ENCODE results near the gene GRIK1. TPM values are rescaled to one million over a fixed set of nuclear protein-coding genes. Genes with fewer than 3 reads are reported as not detected.
"Not testable (repeated sequence)": the region's sequence is repeated elsewhere in the genome, so short reads cannot be mapped to it uniquely, and the experiment has no call there.

Gene GRIK1
- total and polyA plus RNA-seq, 2 donors (not counting 1 experiment from before 2014, with no cell fraction given), result not detected

GRCh38 chr21:29606613-29607012 lies 333.2 kb downstream of the GRIK1 start:
- H3K36me3 ChIP-seq (replicated peaks in 1 of 2; ENCODE audit: control extremely low read depth in 1 of 2, control insufficient read depth in 1 of 2, extremely low read depth in 1 of 2, insufficient read depth in 2 of 2, low read length in 1 of 2), result no peaks in the 10 kb centered on the region
- no peak overlapping the region for H3K4me3 ChIP-seq (ENCODE audit: control extremely low read depth in 1 of 5, extremely low read depth in 1 of 5, insufficient read depth in 1 of 5, low read depth in 2 of 5, low read length in 4 of 5)
- H3K9ac ChIP-seq (ENCODE audit: low read length), result no peak overlapping the region
- DNase-seq (no peak), ATAC-seq (ENCODE audit: low read depth) (no peak)
- Mint-ChIP-seq H3K4me3 (no peak overlapping the region), H3K27me3 (no peaks in the 10 kb centered on the region), H3K9me3 (ENCODE audit: insufficient read depth) (no peaks in the 10 kb centered on the region), H3K27ac (no peak overlapping the region), H3K4me1 (no peaks in the 10 kb centered on the region)
- H3K4me2 ChIP-seq (replicated peaks; ENCODE audit: low read depth, low read length, poor library complexity, severe bottlenecking), result no peak overlapping the region
- no peaks in the 10 kb centered on the region for H3K9me3 ChIP-seq (ENCODE audit: control extremely low read depth in 1 of 3, control insufficient read depth in 2 of 3, insufficient read depth in 1 of 3, low read length in 2 of 3)
- intact Hi-C loops (cut with micrococcal nuclease), result no loop called here
- no peaks in the 10 kb centered on the region for H3K27me3 ChIP-seq (replicated peaks in 1 of 4; ENCODE audit: control extremely low read depth in 1 of 4, control insufficient read depth in 3 of 4, insufficient read depth in 4 of 4, low read length in 3 of 4)
- no peak overlapping the region for H3K27ac ChIP-seq (ENCODE audit: low read length in 2 of 2)
- TF ChIP-seq EZH2 (IDR thresholded peaks at IDR 0.05; ENCODE audit: borderline replicate concordance, insufficient read depth, low read depth, low read length, poor library complexity, severe bottlenecking) (no peak), CTCF (IDR thresholded peaks at IDR 0.05) (no peak)
- no peak overlapping the region for H2AFZ ChIP-seq (ENCODE audit: insufficient read depth, low read depth, low read length, poor library complexity, severe bottlenecking)
- no peaks in the 10 kb centered on the region for H4K20me1 ChIP-seq (ENCODE audit: control insufficient read depth, insufficient read depth, low read length, poor library complexity, severe bottlenecking)
- ChIA-PET CTCF (no interaction called here), POLR2A (no interaction called here)
- WGBS (ENCODE audit: insufficient coverage), result no CpG with 5 or more reads among the region's 3 CpGs
- no peaks in the 10 kb centered on the region for H3K4me1 ChIP-seq (ENCODE audit: control insufficient read depth in 2 of 2, insufficient read depth in 2 of 2, low read length in 2 of 2)
- H3K79me2 ChIP-seq (ENCODE audit: control insufficient read depth, insufficient read depth, low read length), result no peaks in the 10 kb centered on the region

DNA sequence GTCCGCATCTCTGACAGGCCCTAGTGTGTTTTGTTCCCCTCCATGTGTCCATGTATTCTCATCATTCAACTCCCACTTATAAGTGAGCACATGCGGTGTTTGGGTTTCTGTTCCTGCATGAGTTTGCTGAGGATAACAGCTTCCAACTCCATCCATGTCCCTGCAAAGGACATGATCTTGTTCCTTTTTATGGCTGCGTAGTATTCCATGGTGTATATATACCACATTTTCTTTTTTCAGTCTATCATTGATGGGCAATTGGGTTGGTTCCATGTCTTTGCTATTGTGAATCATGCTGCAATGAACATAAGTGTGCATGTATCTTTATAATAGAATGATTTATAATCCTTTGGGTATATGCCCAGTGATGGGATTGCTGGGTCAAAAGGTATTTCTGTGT lies 334.6 kb downstream of the GRIK1 start:
- H3K79me2 ChIP-seq (ENCODE audit: control insufficient read depth, insufficient read depth, low read length); POLR2A ChIA-PET; H3K9me3 Mint-ChIP-seq (ENCODE audit: insufficient read depth); H2AFZ ChIP-seq (ENCODE audit: insufficient read depth, low read depth, low read length, poor library complexity, severe bottlenecking); H3K4me1 Mint-ChIP-seq; DNase-seq; intact Hi-C loops (cut with micrococcal nuclease); H3K4me3 ChIP-seq (ENCODE audit: control extremely low read depth in 1 of 5, extremely low read depth in 1 of 5, insufficient read depth in 1 of 5, low read depth in 2 of 5, low read length in 4 of 5); H3K4me1 ChIP-seq (ENCODE audit: control insufficient read depth in 2 of 2, insufficient read depth in 2 of 2, low read length in 2 of 2); H3K27ac Mint-ChIP-seq; H3K4me3 Mint-ChIP-seq; H3K9ac ChIP-seq (ENCODE audit: low read length); H4K20me1 ChIP-seq (ENCODE audit: control insufficient read depth, insufficient read depth, low read length, poor library complexity, severe bottlenecking); H3K36me3 ChIP-seq (replicated peaks in 1 of 2; ENCODE audit: control extremely low read depth in 1 of 2, control insufficient read depth in 1 of 2, extremely low read depth in 1 of 2, insufficient read depth in 2 of 2, low read length in 1 of 2); H3K9me3 ChIP-seq (ENCODE audit: control extremely low read depth in 1 of 3, control insufficient read depth in 2 of 3, insufficient read depth in 1 of 3, low read length in 2 of 3); H3K27ac ChIP-seq (ENCODE audit: low read length in 2 of 2); H3K4me2 ChIP-seq (replicated peaks; ENCODE audit: low read depth, low read length, poor library complexity, severe bottlenecking); CTCF ChIA-PET; H3K27me3 ChIP-seq (replicated peaks in 1 of 4; ENCODE audit: control extremely low read depth in 1 of 4, control insufficient read depth in 3 of 4, insufficient read depth in 4 of 4, low read length in 3 of 4); ATAC-seq (ENCODE audit: low read depth); H3K27me3 Mint-ChIP-seq: not testable (repeated sequence)
- WGBS (ENCODE audit: insufficient coverage), result 57% methylated on average over 1 of the region's 3 CpGs
